Smooth muscle cell (in vitro differentiated cells): ENCODE results near the gene ARHGEF17. TPM values are rescaled to one million over a fixed set of nuclear protein-coding genes. Genes with fewer than 3 reads are reported as not detected.

Source experiments
- DNase-seq: peaks from one replicate; lab custom pipeline; 2025; ENCODE audit not compliant: unreplicated experiment; lab: John Stamatoyannopoulos, UW
- H2AFZ ChIP-seq: fragments of 200-600 bp; sonication (generic); 2 replicates; pipeline ENCODE4 v1.6.0; 2016; ENCODE audit warnings: antibody characterized with exemption, low read depth, mild to moderate bottlenecking
- H3F3A ChIP-seq: fragments of 200-600 bp; sonication (generic); 2 replicates; pipeline ENCODE4 v1.6.0; 2017; ENCODE audit warnings: antibody characterized with exemption, low read depth
- H3K27ac ChIP-seq: fragments of 200-600 bp; sonication (generic); 2 replicates; pipeline ENCODE4 v1.5.1; 2016; ENCODE audit warnings: low read depth, mild to moderate bottlenecking
- H3K27me3 ChIP-seq: fragments of 200-600 bp; sonication (generic); 2 replicates; pipeline ENCODE4 v1.6.1; 2016; ENCODE audit warnings: low read depth, mild to moderate bottlenecking
- H3K36me3 ChIP-seq: fragments of 200-600 bp; sonication (generic); 2 replicates; pipeline ENCODE4 v1.5.1; 2016; ENCODE audit warnings: low read depth
- H3K4me1 ChIP-seq: fragments of 200-600 bp; sonication (generic); 2 replicates; pipeline ENCODE4 v1.5.1; 2016; ENCODE audit warnings: low read depth
- H3K4me2 ChIP-seq: fragments of 200-600 bp; sonication (generic); 2 replicates; pipeline ENCODE4 v1.6.0; 2016; ENCODE audit warnings: mild to moderate bottlenecking
- H3K4me3 ChIP-seq: fragments of 200-600 bp; sonication (generic); 2 replicates; pipeline ENCODE4 v1.5.1; 2016; ENCODE audit warnings: mild to moderate bottlenecking
- H3K79me2 ChIP-seq: fragments of 200-600 bp; sonication (generic); 2 replicates; pipeline ENCODE4 v1.6.0; 2016; ENCODE audit warnings: low read depth, mild to moderate bottlenecking
- H3K9ac ChIP-seq: fragments of 200-600 bp; sonication (generic); 2 replicates; pipeline ENCODE4 v1.6.0; 2016; ENCODE audit warnings: low read depth
- H3K9me3 ChIP-seq: fragments of 200-600 bp; sonication (generic); replicated peaks from 2 replicates; pipeline ENCODE4 v1.5.1; 2016; ENCODE audit warnings: low read depth
- H4K20me1 ChIP-seq: fragments of 200-600 bp; sonication (generic); 2 replicates; pipeline ENCODE4 v1.6.0; 2016; ENCODE audit warnings: low read depth
- WGBS: methylation state at CpG from one replicate; pipeline ENCODE4 v1.1.7; 2016; ENCODE audit warnings: low lambda C conversion rate; 5-methylcytosine and 5-hydroxymethylcytosine counted together
- polyA plus RNA-seq: library from polyadenylated mRNA; unstranded; fragments of >200 nt; fragmentation: Nextera tagmentation; extraction: Ambion mirVana; gene quantifications from 2 replicates; pipeline ENCODE4 v1.2.1, GENCODE V29; 2016
- total RNA-seq: library from RNA; depleted of rRNA; stranded (reverse); fragments of >200 nt; gene quantifications from 2 replicates; pipeline ENCODE4 v1.2.3, GENCODE V29; 2014
- TF ChIP-seq, protein P1 (sequence below): fragments of 200-600 bp; sonication (generic); IDR thresholded peaks from 2 replicates; pipeline ENCODE4 v1.5.1; 2017; ENCODE audit warnings: borderline replicate concordance, mild to moderate bottlenecking, antibody characterized with exemption; ENCODE audit not compliant: insufficient read depth, poor library complexity, severe bottlenecking

Gene ARHGEF17
- total and polyA plus RNA-seq, 2 experiments from 2014 or later: 18.0 to 27.8 TPM

DNA sequence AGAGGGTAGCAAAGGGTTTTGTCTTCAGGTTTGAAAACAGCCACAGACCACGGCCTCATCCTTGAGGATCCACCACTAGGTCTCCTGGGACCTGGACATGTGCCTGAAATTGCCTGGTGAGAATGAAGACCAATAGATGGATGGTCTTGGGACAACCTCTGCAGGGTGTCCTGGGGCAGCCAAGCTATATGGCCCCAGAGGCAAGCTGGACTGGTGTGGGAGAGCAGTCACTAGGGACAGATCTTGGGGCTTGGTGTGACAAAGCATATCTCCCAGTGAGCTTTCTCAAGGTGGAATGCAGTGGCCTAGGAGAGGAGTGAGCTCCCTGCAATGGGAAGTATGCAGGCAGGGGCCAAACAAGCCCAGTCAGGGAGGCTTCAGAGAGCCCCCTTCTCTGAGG, 22.4 kb upstream of the ARHGEF17 start:
- WGBS: 92% methylated on average over 1 of the region's 1 CpG
- Histone ChIP-seq H3K9me3 (no peaks in the 10 kb centered on the region), H3K27me3 (no peaks in the 10 kb centered on the region), H3K4me1 (peaks cover 4% of the 10 kb centered on the region), H3K36me3 (no peaks in the 10 kb centered on the region), H3F3A (peaks cover 2% of the 10 kb centered on the region), H3K4me2 (no peak overlapping the region), H3K27ac (no peak overlapping the region), H4K20me1 (no peaks in the 10 kb centered on the region), H3K9ac (no peak overlapping the region), H3K4me3 (no peak overlapping the region), H3K79me2 (no peaks in the 10 kb centered on the region), H2AFZ (no peak overlapping the region)
- TF ChIP-seq, protein P1, sequence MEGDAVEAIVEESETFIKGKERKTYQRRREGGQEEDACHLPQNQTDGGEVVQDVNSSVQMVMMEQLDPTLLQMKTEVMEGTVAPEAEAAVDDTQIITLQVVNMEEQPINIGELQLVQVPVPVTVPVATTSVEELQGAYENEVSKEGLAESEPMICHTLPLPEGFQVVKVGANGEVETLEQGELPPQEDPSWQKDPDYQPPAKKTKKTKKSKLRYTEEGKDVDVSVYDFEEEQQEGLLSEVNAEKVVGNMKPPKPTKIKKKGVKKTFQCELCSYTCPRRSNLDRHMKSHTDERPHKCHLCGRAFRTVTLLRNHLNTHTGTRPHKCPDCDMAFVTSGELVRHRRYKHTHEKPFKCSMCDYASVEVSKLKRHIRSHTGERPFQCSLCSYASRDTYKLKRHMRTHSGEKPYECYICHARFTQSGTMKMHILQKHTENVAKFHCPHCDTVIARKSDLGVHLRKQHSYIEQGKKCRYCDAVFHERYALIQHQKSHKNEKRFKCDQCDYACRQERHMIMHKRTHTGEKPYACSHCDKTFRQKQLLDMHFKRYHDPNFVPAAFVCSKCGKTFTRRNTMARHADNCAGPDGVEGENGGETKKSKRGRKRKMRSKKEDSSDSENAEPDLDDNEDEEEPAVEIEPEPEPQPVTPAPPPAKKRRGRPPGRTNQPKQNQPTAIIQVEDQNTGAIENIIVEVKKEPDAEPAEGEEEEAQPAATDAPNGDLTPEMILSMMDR: no peak
- no peak for DNase-seq

GRCh38 chr11:73286240-73286810, 21.8 kb upstream of the ARHGEF17 start:
- Histone ChIP-seq H4K20me1 (no peaks in the 10 kb centered on the region), H2AFZ (no peak overlapping the region), H3K4me3 (no peak overlapping the region), H3K4me2 (no peak overlapping the region), H3K36me3 (no peaks in the 10 kb centered on the region), H3F3A (peaks cover 2% of the 10 kb centered on the region), H3K9ac (no peak overlapping the region), H3K9me3 (no peaks in the 10 kb centered on the region), H3K27me3 (no peaks in the 10 kb centered on the region), H3K27ac (no peak overlapping the region), H3K4me1 (peaks cover 4% of the 10 kb centered on the region), H3K79me2 (no peaks in the 10 kb centered on the region)
- WGBS: 88% methylated on average over 9 of the region's 9 CpGs
- TF ChIP-seq, protein P1: no peak
- DNase-seq: no peak

DNA sequence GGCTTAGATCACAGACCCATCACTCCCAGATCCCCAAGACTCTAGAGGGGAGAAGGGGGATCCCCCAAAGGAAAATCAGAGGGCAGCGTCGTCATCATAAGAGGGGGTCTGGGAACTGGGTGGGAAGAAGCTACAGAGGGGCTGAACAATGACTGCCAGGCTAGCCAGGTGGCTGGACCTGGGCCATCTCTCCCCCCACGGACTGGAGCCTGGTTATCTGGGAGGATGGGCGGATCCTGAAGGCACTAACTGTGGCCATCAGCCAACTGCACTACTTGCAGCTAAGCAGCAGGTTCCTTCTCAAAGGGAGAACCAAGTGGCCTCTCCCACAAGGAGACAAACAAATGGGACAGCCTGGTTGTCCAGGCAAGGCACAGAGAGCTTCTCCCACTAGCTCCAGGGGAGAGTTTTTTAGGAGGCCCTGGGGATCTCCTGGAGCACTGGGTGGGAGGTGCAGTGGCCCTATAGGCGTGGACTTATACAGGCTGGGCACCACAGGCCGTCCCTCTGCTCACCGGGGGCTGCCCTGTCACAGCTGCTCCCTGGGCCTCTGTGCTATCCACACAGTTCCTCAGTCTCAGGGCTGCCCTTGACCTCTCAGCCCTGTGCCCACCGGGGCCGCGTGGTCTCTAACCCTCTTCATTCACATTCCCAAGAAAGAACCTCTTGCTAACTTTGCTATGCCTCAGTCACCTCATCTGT, 20.5 kb upstream of the ARHGEF17 start:
- WGBS: 83% methylated on average over 10 of the region's 10 CpGs
- Histone ChIP-seq H2AFZ (no peak overlapping the region), H3K4me3 (no peak overlapping the region), H3K4me2 (no peak overlapping the region), H3F3A (peaks cover 2% of the 10 kb centered on the region), H3K27me3 (no peaks in the 10 kb centered on the region), H3K36me3 (no peaks in the 10 kb centered on the region), H3K79me2 (no peaks in the 10 kb centered on the region), H4K20me1 (no peaks in the 10 kb centered on the region), H3K9ac (no peak overlapping the region), H3K27ac (no peak overlapping the region), H3K9me3 (no peaks in the 10 kb centered on the region), H3K4me1 (peaks cover 7% of the 10 kb centered on the region)
- TF ChIP-seq, protein P1: no peak
- no peak for DNase-seq
